Measurements from ENCODE around the gene MAP3K7CL. TPM values are rescaled to one million over a fixed set of nuclear protein-coding genes. Genes with fewer than 3 reads are reported as not detected.

The MAP3K7CL gene
- polyA plus RNA-seq, 1 donor (not counting 4 experiments of a cell fraction or from before 2014, with no cell fraction given) = 17.3 TPM

GRCh38 chr21:29104239-29104708 is 26.2 kb upstream of the MAP3K7CL start:
- H3K36me3 ChIP-seq (ENCODE audit: control insufficient read depth in 2 of 2, extremely low read depth in 1 of 2, insufficient read depth in 2 of 2, low read length in 2 of 2) = no peaks in the 10 kb centered on the region
- no peaks in the 10 kb centered on the region for H3K9me3 ChIP-seq (ENCODE audit: control insufficient read depth, low read depth, low read length)
- H3K79me2 ChIP-seq (ENCODE audit: control insufficient read depth, insufficient read depth, low read length) = no peaks in the 10 kb centered on the region
- H3K27ac ChIP-seq (ENCODE audit: control insufficient read depth, insufficient read depth, low read length) = no peak overlapping the region
- no peak overlapping the region for H2AFZ ChIP-seq (ENCODE audit: control insufficient read depth, low read length)
- peaks cover 13% of the 10 kb centered on the region for H3K4me1 ChIP-seq (ENCODE audit: control insufficient read depth, extremely low read depth, insufficient read depth, low read length)
- TF ChIP-seq EZH2 (IDR thresholded peaks at IDR 0.05; ENCODE audit: low read length) = no peak
- dilution Hi-C loops (cut with MboI; ENCODE audit: extremely low pct_ligation_motif_present, low sequenced_read_pairs) = no loop called here
- H4K20me1 ChIP-seq (ENCODE audit: control insufficient read depth, extremely low read depth, insufficient read depth, low read length) = no peaks in the 10 kb centered on the region
- no peak overlapping the region for H3K4me3 ChIP-seq (ENCODE audit: control insufficient read depth in 2 of 3, extremely low read depth in 1 of 3, insufficient read depth in 2 of 3, low read depth in 1 of 3, low read length in 3 of 3)
- no peak for DNase-seq (ENCODE audit: low read depth, low spot score)
- H3K27me3 ChIP-seq (ENCODE audit: control insufficient read depth, extremely low read depth, insufficient read depth, low read length) = no peaks in the 10 kb centered on the region
- no peak overlapping the region for H3K4me2 ChIP-seq (ENCODE audit: control insufficient read depth, extremely low read depth, insufficient read depth, low read depth, low read length)
- H3K9ac ChIP-seq (ENCODE audit: control insufficient read depth, extremely low read depth, insufficient read depth, low read length) = no peak overlapping the region
- no peak for FAIRE-seq
- H3K9me1 ChIP-seq (ENCODE audit: control insufficient read depth, extremely low read depth, insufficient read depth, low read length) = no peaks in the 10 kb centered on the region

DNA sequence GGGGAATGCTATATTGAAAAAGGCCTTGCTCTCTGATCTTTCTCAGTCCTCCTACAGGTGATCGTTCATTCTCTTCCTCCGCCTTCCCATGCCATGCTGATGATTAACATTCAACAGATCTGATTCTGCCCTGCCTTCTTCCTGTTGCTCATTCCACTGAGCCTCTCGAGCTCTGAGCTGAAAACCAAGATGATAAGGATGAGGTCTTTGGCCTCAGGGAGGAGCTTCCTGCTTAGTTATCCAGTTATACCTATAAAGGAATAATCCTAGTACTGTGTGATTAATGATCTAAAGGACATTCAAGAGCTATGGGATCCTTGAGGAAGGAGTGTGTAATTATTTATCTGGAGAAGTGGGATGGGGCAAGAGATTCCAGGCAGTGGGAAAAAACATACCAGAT is 25.2 kb upstream of the MAP3K7CL start:
- dilution Hi-C loops (cut with MboI; ENCODE audit: extremely low pct_ligation_motif_present, low sequenced_read_pairs) = no loop called here
- peak overlapping the region; percentile 40 for H3K4me2 ChIP-seq (ENCODE audit: control insufficient read depth, extremely low read depth, insufficient read depth, low read depth, low read length)
- peak; percentile 94 for FAIRE-seq

More for the DNA sequence above, 25.2 kb upstream of the MAP3K7CL start:
- peak overlapping the region; percentile 44 for H3K27ac ChIP-seq (ENCODE audit: control insufficient read depth, insufficient read depth, low read length)
- no peaks in the 10 kb centered on the region for H3K36me3 ChIP-seq (ENCODE audit: control insufficient read depth in 2 of 2, extremely low read depth in 1 of 2, insufficient read depth in 2 of 2, low read length in 2 of 2)
- H2AFZ ChIP-seq (ENCODE audit: control insufficient read depth, low read length) = peak overlapping the region; percentile 75
- no peaks in the 10 kb centered on the region for H4K20me1 ChIP-seq (ENCODE audit: control insufficient read depth, extremely low read depth, insufficient read depth, low read length)
- no peak overlapping the region for H3K9ac ChIP-seq (ENCODE audit: control insufficient read depth, extremely low read depth, insufficient read depth, low read length)
- TF ChIP-seq, protein P1, sequence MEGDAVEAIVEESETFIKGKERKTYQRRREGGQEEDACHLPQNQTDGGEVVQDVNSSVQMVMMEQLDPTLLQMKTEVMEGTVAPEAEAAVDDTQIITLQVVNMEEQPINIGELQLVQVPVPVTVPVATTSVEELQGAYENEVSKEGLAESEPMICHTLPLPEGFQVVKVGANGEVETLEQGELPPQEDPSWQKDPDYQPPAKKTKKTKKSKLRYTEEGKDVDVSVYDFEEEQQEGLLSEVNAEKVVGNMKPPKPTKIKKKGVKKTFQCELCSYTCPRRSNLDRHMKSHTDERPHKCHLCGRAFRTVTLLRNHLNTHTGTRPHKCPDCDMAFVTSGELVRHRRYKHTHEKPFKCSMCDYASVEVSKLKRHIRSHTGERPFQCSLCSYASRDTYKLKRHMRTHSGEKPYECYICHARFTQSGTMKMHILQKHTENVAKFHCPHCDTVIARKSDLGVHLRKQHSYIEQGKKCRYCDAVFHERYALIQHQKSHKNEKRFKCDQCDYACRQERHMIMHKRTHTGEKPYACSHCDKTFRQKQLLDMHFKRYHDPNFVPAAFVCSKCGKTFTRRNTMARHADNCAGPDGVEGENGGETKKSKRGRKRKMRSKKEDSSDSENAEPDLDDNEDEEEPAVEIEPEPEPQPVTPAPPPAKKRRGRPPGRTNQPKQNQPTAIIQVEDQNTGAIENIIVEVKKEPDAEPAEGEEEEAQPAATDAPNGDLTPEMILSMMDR (optimal IDR thresholded peaks at IDR 0.05 in 1 of 3, IDR thresholded peaks at IDR 0.05 in 1 of 3, conservative IDR thresholded peaks at IDR 0.05 in 1 of 3; ENCODE audit: extremely low read depth in 1 of 3, insufficient read depth in 2 of 3, low read length in 3 of 3) = peak in 1 of 3 experiments; percentile 37
- TF ChIP-seq EZH2 (IDR thresholded peaks at IDR 0.05; ENCODE audit: low read length) = no peak
- H3K79me2 ChIP-seq (ENCODE audit: control insufficient read depth, insufficient read depth, low read length) = no peaks in the 10 kb centered on the region
- H3K27me3 ChIP-seq (ENCODE audit: control insufficient read depth, extremely low read depth, insufficient read depth, low read length) = no peaks in the 10 kb centered on the region
- peak; percentile 76 for DNase-seq (ENCODE audit: low read depth, low spot score)
- H3K9me1 ChIP-seq (ENCODE audit: control insufficient read depth, extremely low read depth, insufficient read depth, low read length) = no peaks in the 10 kb centered on the region
- peaks cover 13% of the 10 kb centered on the region for H3K4me1 ChIP-seq (ENCODE audit: control insufficient read depth, extremely low read depth, insufficient read depth, low read length)
- no peaks in the 10 kb centered on the region for H3K9me3 ChIP-seq (ENCODE audit: control insufficient read depth, low read depth, low read length)
- no peak overlapping the region for H3K4me3 ChIP-seq (ENCODE audit: control insufficient read depth in 2 of 3, extremely low read depth in 1 of 3, insufficient read depth in 2 of 3, low read depth in 1 of 3, low read length in 3 of 3)

All from keratinocyte (primary cell).